RWPE1 (cell line): ENCODE results near the gene HLA-A.

Experiments used
- CTCF ChIA-PET: fragments of 350-600 bp; sonication (Branson Sonifier 250); formaldehyde crosslinking; extraction: SDS; loops from one replicate; lab custom pipeline; 2021; lab: Yijun Ruan, JAX
- POLR2A ChIA-PET: fragments of 400-600 bp; formaldehyde crosslinking; extraction: SDS; loops from one replicate; lab custom pipeline; 2020; ENCODE audit warnings: antibody characterized with exemption; ENCODE audit not compliant: low non-redundant PET; lab: Yijun Ruan, JAX
- DNase-seq: peaks from one replicate; pipeline ENCODE4 v3.0.0; 2012; ENCODE audit warnings: low spot score
- H3K27ac ChIP-seq: fragments of 450-650 bp; 2 replicates; pipeline ENCODE4 v1.5.1; 2017
- TF ChIP-seq, protein P1 (sequence below): fragments of 450-650 bp; conservative IDR thresholded peaks from 2 replicates; pipeline ENCODE4 v1.5.1; 2017; ENCODE audit warnings: low read depth, mild to moderate bottlenecking

Gene HLA-A

DNA sequence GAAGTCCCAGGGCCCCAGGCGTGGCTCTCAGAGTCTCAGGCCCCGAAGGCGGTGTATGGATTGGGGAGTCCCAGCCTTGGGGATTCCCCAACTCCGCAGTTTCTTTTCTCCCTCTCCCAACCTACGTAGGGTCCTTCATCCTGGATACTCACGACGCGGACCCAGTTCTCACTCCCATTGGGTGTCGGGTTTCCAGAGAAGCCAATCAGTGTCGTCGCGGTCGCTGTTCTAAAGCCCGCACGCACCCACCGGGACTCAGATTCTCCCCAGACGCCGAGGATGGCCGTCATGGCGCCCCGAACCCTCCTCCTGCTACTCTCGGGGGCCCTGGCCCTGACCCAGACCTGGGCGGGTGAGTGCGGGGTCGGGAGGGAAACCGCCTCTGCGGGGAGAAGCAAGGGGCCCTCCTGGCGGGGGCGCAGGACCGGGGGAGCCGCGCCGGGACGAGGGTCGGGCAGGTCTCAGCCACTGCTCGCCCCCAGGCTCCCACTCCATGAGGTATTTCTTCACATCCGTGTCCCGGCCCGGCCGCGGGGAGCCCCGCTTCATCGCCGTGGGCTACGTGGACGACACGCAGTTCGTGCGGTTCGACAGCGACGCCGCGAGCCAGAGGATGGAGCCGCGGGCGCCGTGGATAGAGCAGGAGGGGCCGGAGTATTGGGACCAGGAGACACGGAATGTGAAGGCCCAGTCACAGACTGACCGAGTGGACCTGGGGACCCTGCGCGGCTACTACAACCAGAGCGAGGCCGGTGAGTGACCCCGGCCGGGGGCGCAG, at the start of gene HLA-A:
Gene HLA-A, plus strand, starts transcription at position 258 of the 778 bp plus-strand sequence. Its CDS starts 22 bp downstream, at position 280.
- peak; percentile 96 for DNase-seq
- POLR2A ChIA-PET: no interaction called here
- TF ChIP-seq, protein P1, sequence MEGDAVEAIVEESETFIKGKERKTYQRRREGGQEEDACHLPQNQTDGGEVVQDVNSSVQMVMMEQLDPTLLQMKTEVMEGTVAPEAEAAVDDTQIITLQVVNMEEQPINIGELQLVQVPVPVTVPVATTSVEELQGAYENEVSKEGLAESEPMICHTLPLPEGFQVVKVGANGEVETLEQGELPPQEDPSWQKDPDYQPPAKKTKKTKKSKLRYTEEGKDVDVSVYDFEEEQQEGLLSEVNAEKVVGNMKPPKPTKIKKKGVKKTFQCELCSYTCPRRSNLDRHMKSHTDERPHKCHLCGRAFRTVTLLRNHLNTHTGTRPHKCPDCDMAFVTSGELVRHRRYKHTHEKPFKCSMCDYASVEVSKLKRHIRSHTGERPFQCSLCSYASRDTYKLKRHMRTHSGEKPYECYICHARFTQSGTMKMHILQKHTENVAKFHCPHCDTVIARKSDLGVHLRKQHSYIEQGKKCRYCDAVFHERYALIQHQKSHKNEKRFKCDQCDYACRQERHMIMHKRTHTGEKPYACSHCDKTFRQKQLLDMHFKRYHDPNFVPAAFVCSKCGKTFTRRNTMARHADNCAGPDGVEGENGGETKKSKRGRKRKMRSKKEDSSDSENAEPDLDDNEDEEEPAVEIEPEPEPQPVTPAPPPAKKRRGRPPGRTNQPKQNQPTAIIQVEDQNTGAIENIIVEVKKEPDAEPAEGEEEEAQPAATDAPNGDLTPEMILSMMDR: no peak
- peak within 1 kb of the TSS; percentile 70 for H3K27ac ChIP-seq
- CTCF ChIA-PET: interaction anchor here (0.7 to 0.8 kb wide), 2 partner anchors 246 to 289 kb away, joined by 3 to 5 read pairs; no protein-coding TSS in a partner anchor

DNA sequence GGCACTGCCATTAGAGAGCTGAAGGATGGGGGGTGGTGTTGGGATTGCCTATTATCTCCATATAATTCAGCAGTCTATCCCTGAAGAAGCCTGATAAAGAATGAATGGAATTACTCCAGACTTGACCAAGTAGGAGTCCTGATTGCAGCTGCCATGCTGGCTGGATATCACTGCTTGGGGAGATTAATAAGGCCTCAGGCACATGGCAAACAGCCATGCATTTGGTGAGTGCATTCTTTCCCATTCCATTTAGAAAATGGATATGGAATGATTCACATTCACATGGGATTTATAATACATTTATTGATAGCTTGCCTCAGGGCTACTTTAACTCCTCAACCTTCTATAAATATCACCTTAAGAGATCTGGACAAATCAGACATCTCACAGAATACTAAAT, 49.6 kb upstream of the HLA-A start:
- H3K27ac ChIP-seq: no peak overlapping the region
- POLR2A ChIA-PET: no interaction called here
- peak; percentile 35 for DNase-seq
- TF ChIP-seq, protein P1: no peak
- CTCF ChIA-PET: interaction anchor here (0.6 kb wide), 2 partner anchors 14 to 259 kb away, joined by 3 read pairs; no protein-coding TSS in a partner anchor

DNA sequence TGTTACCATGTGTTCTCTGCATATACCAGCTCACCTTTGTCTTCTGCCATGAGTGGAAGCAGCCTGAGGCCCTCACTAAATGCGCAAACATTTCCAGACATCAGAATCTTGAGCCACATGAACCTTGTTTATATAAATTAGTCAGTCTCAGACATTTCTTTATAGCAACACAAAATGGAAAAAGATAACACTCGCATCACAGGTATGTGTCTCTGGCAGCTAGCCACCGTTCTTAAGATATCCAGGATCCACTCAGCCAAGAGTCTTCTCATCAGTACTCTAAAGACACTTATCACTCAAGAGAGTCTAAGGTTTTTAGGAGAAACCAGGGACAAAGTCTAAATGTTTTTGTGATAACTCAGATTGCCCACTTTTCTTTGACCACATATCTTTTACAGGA, 43.1 kb upstream of the HLA-A start:
- no peak overlapping the region for H3K27ac ChIP-seq
- no peak for DNase-seq
- TF ChIP-seq, protein P1: no peak
- POLR2A ChIA-PET: no interaction called here
- CTCF ChIA-PET: no interaction called here

DNA sequence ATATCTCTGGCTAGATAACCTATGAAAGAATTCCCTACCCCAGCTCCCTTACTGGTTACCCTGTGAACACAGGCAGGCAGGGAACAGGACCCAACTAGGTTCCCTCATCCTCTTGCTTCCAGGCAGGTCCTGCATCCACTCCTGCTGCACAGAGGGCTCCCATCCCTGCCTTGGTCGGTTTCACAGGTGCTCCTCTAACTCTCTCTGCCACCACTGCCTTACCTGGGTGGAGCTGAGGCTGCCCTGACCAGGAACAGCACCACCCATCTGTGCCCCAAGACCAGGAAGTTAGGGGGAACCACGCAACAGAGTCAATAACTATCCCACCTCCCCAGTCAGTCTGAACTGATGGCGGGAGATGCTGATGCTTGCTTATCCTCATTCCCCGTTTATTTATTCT, 37.0 kb upstream of the HLA-A start:
- DNase-seq: no peak
- no peak overlapping the region for H3K27ac ChIP-seq
- CTCF ChIA-PET: no interaction called here
- POLR2A ChIA-PET: no interaction called here
- TF ChIP-seq, protein P1: no peak

DNA sequence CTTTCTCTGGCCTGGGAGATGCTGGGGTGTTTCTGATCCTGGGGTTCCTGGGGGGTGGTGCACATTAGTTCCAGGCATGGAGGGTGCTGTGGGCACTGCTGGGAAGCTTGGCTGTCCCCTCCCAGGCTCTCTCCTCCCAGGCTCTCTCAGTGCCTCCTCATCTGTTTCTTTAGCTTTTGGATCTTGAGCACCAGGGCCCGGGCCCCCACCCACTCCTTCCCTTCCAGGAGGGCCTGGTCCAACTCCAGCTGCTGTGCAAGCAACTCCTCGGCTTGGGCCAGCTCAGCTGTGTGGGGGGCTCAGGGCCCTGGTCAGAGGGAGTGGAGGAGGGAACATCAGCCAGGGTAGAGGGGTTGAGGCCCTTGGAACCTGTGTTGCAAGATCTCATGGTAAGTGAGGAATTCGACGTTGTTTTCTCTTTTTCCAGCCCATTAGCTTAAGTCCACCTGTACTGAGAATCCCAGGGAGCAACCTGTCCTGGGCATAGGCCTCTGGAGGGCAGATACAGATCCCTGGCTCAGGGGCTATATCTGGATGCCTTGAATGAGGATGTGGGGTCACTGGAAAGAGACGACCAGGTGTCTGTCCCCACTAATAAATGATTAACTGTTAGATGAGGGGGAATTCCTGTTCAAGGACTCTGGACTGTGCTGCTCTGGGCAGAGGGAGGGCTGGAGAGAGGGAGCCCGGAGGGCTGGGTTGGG, 34.5 kb upstream of the HLA-A start:
- TF ChIP-seq, protein P1: no peak
- no peak overlapping the region for H3K27ac ChIP-seq
- POLR2A ChIA-PET: no interaction called here
- CTCF ChIA-PET: interaction anchor here (0.5 kb wide), 1 partner anchor 130 kb away, joined by 3 read pairs; no protein-coding TSS in a partner anchor
- DNase-seq: no peak

DNA sequence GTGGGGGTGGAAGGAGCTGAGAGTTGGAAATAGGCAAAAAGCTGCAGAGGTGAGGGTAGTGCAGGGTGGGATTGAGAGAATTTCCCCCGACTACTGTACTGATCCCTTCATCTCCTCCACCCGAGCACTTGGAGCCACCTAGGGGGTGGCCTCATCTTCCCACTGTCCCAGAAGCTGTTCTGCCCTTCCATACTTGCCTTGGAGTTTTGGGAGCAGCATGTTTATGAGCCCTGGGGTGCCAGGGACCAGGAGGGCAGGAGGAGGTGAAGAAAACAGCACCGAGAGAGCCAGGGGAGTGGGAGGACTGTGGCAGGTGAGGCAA, 34.0 kb upstream of the HLA-A start:
- no peak overlapping the region for H3K27ac ChIP-seq
- POLR2A ChIA-PET: no interaction called here
- CTCF ChIA-PET: interaction anchor here (0.5 kb wide), 1 partner anchor 129 kb away, joined by 3 read pairs; no protein-coding TSS in a partner anchor
- DNase-seq: no peak
- TF ChIP-seq, protein P1: no peak
